C4-2B (cell line): ENCODE measurements around the gene VSX1.

Source experiments
- H3K27ac ChIP-seq: fragments of 450-650 bp; 2 replicates; pipeline ENCODE4 v1.5.1; 2017
- CTCF ChIP-seq: fragments of 450-650 bp; conservative IDR thresholded peaks from 2 replicates; pipeline ENCODE4 v1.5.1; 2017; ENCODE audit warnings: mild to moderate bottlenecking
- ZFX ChIP-seq: fragments of 450-650 bp; IDR thresholded peaks from 2 replicates; pipeline ENCODE4 v1.6.1; 2017

The VSX1 gene

DNA sequence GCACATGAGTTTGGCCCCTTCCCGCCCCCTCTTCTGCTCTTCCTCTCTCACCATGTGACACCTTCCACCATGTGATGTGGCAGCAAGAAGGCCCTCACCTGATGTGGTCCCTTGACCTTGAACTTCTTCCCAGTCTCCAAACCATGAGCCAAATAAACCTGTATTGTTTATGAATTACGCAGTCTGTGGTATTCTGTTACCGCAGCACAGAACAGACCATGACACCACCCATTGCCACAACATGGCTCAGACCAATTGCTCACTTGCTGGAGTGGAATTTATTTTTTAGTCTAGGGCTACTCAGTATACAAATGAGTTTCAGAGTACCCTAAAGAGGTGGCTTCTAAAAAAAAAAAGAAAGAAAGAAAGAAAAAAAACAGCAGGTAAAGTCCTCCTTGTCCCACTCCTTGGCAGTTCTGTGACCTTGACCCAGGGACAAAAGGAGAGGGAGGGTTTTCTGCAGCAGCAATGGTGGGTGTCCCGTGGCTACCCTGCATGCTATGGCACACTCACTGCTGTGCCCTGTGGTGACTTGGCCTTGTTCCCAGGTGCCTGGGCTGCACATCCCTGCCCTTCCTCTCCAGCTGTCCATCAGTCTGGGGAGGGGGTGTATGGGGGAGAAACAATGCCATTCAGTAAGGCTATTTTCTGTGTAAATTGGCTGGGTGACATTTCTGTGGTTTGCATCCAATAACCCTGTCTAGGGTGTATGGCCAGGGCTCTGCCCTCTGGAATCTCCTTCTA is 5.4 kb upstream of the VSX1 start:
- no peak overlapping the region for H3K27ac ChIP-seq
- TF ChIP-seq ZFX, result no peak
- TF ChIP-seq CTCF, result no peak

DNA sequence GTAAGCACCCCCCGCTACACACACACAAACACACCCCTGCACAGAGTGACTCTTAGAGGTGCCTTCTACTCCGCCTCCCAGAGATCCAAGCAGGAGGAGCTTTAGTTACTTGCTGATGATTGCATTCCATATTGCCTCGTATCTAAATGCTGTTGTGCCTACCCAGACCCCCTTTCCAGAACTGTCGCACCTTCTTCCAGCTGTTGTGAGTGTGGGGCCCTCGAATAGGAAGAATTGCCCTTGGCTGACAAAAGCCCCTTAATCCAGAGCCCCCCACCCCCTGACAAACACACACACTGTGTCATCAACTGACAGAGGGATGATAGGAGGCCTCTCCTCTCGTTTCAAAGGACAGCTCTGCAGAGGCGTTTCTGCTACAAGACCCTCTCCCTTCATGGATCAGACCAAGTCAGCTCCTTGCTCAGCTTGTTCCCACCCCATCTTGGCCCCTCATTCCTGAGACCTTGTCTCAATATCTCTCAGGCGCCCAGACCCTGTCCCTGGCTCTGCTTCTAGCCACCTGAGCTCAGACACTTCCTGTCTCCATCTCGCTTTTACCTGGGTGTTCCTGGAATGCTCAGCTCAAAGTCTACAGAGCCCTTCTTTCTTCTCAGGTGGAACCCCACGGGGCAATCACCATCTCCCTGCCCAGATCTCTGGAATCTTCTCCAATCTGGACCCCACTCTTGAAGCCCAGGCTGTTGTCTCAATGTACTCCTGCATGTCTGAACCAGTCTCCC is 4.0 kb upstream of the VSX1 start:
- no peak for TF ChIP-seq ZFX
- no peak overlapping the region for H3K27ac ChIP-seq

DNA sequence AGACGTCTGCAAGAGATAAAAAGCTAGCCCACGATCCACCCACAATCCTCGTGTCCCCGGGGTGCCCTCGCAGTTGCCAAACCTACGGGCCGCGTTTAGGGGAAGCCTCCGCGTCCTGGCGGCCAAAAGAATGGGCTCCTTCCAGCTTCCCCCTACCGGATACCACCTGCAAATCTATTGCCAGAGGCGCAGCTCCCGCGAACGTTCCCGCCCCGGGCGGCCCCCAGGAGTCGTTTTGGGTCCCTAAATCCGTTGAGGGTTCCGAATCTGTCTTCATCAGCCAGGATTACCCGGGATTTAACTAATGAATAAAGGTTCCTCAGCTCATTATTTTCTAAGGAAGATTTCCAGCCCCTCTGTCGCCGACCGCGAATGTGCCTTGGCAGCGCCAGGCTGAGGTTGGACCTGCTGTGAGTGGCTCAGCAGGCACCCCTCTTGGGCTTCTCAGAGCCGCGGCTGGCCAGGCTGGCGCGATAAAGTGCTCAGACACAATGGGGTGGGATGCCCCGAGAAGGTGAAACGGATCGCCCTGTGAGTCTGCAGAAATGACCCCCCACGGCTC is 2.8 kb upstream of the VSX1 start:
- TF ChIP-seq ZFX (no peak), CTCF (no peak)

DNA sequence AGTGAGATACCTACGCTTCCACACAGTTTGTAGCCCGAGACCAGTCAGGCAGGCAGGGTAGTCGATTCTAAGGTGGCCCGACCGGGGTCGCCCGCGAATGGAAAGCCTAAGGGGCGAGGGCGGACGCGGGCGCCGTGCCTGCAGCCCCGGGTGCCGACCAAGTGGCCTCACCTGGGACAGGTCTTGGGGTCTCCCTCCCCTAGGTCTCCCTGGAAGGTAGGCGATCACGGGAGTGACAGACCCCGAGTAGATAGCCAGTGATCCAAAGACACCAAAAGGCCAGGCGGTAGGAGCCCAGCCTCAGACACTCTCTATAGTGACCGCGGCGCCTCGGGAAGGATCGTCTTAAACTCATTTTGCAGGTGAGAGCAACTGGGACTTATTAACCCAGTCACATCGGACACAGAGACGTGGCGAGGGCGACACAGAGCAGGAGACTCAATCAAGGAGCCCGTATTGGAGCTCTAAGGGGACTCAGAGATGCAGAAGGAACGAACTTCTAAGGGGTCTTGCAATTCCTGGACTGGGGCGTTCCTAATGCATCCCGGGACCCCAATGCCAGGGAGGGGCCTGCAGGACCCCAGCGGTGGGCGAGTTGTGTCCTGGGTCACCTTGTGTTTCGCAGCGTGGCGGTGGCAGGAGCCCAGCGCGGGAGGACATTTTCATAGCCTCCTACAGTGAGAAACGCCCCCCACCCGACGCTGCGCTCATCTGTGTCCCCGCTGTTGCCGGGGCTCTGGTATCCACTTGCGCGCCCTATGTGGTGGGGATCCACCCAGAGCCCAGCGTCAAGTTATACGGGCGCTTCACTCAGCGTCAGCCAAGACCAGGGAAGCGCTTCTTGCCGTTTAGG is 2.1 kb upstream of the VSX1 start:
- TF ChIP-seq ZFX (no peak), CTCF (no peak)
- no peak overlapping the region for H3K27ac ChIP-seq

More for the DNA sequence above, 2.8 kb upstream of the VSX1 start:
- no peak overlapping the region for H3K27ac ChIP-seq

DNA sequence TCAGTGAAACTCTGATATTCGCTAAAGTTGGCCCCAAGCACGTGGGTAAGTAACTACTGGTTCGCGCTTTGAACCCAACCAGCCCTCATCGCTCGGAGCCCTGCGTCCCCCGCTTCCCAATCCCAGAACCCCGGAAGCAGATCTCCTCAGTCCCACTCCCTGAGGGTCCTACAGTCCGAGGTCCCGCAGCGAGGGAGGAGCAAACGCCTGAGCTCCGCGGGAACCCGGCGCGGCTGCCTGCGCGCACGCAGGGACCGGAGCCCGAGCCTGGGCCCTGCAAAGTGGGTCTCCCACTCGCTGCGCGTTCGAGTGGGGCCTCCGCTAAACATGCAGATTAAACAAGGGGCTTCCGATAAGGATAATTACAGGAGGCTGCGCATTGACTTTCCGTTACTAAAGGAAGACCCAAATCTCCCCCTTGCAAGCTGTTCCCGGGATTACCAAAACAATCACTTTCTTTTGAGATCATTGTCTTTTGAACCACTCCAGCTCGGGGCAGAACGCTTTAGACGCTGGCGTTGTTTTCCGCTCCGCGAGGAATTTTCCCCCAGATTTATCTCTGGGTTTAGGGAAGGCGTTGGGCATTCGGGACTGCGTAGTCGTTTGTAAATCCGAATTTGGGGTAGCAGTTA is 1.3 kb upstream of the VSX1 start:
- TF ChIP-seq CTCF, result no peak

GRCh38 chr20:25082498-25082873 is 545 bp upstream of the VSX1 start:
- no peak overlapping the region for H3K27ac ChIP-seq
- no peak for TF ChIP-seq CTCF
- TF ChIP-seq ZFX, result no peak

More for the DNA sequence above, 1.3 kb upstream of the VSX1 start:
- no peak overlapping the region for H3K27ac ChIP-seq

- TF ChIP-seq CTCF (no peak), ZFX (no peak)
- H3K27ac ChIP-seq, result no peak overlapping the region
Observed at GRCh38 chr20:25081065-25081729, 744 bp downstream of the VSX1 start.
